ENCODE measurements around the gene REXO4.
"Not testable (repeated sequence)": the region's sequence is repeated elsewhere in the genome, so short reads cannot be mapped to it uniquely, and the experiment has no call there.

REXO4 gene

DNA sequence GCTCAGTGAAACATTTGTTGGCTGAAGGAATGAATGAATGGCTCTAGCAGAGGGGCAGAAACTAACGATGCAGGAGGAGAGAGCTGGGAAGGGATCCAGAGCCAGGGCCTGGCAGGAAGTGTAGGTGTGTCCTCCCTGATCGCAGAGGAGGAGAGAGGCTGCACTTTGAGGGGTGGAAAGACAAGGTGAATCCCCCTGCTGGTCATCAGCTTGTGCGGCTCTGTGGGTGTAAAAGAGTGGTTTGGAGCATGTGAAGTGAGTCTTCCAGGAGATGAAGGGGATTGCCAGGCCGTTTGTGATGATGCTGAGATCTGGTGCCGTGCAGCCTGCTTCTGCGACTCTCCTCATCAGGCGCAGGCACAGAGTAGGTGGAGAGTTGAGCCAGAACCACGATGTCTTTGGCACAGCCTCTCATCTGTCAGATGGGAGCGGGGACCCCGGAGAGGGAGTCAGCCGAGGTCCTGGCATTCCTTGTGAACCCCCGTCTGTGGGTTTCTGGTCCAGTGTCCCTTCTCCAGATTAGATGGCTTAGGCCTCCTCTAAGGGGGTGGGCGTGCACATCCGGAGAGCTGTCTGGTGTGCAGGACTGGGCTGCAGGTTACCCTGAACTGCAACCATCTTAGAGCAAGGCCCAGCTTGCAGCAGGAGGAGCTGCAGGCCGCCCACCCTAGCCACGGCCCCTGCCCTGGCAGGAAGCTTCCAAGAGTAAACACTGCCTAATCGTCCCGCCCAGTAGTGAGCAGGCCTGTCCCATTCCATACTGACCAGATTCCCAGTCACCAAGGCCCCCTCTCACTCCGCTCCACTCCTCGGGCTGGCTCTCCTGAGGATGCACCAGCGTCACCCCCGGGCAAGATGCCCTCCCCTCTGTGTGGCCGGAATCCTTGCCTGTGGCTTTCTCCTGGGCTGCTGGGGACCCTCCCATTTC is 4.1 kb upstream of the REXO4 start, which contains the start of gene ADAMTS13:
Gene ADAMTS13 (plus strand): TSS at position 753 of the 928 bp plus-strand sequence. CDS start 77 bp downstream, at position 830.
- no peak for DNase-seq (ENCODE audit: low read depth, low spot score)

DNA sequence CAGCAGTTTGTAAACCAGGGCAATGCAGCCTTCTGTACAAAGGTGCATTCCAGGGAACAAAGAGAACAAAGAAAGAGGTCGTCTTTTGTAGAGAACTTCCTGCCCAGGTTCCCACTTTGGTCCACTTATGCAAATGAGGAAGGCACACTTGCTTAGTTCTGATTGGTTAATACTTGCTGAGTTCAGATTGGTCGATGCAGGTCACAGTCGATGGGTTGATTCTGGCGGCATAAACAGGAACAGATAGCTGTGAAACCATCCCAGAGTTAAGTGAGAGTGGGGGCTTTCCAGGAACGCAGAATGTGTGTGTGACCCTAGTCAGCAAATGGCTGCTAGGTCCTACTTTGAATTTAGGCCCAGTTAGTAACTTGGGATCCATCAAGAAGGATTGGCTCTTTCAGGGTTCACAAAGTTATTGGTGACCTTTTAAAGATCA is 2.6 kb upstream of the REXO4 start:
- no peak for DNase-seq (ENCODE audit: low read depth, low spot score)

DNA sequence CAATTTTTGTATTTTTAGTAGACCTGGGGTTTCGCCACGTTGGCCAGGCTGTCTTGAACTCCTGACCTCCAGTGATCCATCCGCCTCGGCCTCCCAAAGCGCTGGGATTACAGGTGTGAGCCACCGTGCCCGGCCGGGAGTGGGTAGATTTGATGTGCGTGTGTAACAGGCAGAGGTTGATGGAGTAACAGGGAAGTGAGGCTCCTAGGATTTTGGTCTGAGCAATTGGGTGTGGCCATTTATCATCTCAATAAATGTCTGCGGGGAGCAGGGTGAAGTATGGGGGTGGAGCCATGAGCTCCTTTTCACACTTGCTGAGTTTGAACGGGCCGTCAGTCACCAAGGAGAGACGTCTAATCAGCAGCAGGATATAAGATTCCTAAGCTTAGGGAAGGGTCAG is 1.2 kb upstream of the REXO4 start:
- no peak for DNase-seq (ENCODE audit: low read depth, low spot score)

DNA sequence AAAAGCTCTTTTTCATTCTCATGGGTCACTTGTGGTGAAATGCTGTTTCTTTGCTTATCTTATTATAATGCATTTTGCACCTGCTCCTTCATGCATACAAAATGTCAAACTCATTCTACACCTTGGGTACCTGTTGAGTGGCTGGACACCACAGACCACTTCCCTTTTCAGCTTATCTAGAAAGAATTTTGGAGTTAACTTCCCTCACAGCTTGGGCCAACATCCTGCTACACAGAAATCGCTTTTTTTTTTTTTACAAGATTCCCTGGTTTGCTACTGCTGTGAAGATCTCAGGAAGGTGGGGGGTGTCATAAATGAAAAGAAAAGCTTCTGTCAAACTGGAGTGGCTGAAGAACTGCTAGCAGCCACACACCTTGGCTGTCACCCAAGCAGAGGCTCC is 2.6 kb downstream of the REXO4 start:
- no peak for DNase-seq (ENCODE audit: low read depth, low spot score)

DNA sequence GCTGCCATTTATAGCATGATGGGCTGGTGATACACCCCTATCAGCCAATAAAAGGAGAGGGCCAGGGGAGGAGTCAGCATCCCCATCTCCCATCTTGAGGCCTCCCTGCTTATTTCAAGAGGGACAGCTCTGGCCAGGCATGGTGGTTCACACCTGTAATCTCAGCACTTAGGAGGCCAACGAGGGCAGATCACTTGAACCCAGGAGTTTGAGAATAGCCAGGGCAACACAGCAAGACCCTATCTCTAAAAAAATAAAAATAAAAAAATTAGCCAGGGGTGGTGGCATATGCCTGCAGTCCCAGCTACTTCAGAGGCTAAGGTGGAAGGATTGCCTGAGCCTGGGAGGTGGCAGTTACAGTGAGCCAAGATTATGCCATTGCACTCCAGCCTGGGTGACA is 9.8 kb downstream of the REXO4 start:
- no peak for DNase-seq (ENCODE audit: low read depth, low spot score)

DNA sequence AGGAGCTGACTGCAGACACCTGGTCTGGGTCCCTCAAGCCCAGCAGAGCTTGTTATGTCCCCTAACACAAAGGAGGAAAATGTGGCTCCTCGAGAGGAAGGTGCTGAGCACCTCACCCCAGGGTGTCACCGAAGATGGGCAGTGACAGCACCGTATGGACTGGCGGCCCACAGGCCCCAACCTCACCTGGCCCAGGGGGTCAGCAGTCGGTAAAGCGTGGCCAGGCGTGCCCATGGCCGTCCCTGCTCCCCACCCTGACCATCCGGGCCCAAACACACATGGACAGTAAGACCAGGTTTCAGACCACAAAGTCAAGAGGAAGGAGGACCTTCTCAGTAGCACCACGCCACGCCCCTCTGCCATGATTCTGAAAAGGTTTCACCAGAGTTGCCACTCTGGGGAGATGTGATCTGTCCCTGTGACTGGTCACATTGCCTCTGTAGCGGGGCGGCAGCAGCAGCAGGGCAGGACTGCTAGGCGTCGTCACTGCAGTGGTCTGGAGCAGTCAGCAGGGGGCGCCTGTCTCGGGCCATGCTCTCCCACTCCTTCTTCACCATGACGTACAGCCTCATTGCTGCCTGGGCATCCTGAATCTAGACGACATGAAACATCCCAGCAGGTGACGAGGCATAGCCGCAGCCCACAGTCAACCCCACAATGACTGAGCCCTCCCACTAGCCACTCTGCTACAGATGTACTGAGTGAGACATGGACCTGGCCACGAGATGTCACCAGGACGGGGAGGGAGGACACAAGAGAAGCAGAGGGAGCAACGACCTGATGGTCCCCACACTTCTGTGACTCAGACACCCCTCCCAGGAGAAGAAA is 11.1 kb downstream of the REXO4 start:
- DNase-seq (ENCODE audit: low read depth, low spot score) = peak; percentile 29

DNA sequence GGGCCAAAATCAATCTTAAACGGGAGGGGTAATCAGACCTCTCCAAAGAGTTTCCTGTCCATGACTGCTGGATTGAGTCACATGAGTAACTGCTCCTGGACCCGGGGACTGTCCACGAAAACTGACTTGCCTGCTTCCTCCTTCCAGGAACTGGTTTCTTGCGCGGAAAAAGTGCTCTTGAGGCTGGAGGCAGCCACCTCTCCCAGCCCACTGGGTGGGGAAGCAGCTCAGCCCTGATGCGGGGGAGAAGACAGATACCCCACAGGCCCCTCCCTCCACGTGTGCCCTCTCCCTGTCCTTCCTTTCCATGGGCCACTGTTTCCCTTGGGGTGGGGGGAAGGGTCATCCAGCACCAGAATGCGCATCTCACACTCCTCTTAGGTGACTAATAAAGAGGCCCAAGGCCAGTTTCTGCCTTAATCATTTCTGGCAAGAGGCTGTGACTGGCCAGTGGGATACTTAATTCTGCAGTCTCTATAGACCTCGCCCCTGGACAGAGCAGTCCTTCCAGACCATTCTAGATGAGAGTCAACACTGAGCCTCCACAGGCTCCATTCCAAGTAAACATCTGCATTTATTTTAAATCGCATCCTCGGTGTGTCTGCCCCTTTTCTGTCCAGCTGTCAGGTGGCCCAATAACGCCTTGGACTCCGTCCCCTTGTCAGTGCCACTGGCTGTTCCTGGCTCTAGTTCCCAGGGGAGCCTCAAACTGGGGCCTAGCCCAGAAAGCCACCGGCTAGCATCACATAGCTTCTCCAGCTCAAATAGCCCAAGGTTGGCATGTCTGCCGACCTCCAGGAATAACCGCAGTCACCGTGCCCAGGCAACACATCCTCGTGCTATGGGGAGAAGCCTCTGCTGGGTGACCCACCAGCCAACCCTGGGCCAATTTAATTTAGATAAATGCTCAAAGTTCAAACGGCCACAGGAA is 12.0 kb downstream of the REXO4 start:
- no peak for DNase-seq (ENCODE audit: low read depth, low spot score)

DNA sequence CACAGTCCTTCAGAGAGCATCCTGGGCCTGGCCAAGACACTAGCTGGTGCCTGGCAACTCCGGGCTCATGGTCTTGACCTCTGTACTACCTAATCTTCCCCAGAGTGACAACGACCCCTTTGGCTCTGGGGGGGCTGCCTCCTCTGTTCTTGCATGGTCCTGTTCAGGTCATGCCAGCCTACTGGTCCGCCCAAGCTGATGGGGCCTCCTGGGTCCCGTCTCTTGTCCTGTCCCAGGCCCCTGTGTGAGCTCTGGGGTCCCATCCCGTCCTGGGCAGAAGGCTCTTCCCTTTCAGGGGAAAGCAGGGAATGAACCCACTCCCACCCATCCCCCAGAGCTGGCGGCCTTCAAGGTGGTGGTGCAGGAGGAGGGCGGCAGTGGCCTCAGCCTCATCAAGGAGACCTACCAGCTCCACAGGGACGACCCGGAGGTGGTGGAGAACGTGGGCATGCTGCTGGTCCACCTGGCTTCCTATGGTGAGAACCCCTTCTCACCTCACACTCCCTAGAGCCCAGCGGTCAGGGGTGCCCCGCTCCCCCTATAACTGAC is 13.3 kb downstream of the REXO4 start:
- no peak for DNase-seq (ENCODE audit: low read depth, low spot score)

DNA sequence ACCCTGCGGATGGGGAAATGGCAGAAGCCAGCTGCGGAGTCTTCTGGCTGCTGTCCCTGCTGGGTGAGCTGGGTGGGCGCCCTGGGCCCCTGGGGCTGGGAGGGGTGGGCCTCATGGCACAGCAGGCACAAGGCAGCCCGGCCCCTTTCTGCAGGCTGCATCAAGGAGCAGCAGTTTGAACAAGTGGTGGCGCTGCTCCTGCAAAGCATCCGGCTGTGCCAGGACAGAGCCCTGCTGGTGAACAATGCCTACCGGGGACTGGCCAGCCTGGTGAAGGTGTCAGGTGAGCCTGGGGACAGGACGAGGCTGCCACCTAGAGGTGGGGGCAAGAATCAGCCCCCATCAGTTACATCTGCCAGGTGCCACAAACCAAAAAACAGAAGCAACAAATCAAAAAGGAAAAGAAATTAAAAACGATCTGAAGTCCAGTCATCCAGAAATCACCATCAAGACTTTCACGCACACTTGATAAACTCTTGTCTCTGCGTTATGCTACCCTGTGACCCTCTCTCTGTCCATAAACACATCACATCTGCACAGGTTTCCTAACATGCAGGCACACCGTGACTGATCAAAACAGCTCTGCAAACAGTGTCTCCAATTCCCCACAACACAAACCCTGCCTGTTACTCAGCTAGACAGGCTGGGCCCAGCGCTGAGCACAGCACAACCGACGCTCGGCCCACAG is 13.9 kb downstream of the REXO4 start:
- DNase-seq (ENCODE audit: low read depth, low spot score) = no peak

DNA sequence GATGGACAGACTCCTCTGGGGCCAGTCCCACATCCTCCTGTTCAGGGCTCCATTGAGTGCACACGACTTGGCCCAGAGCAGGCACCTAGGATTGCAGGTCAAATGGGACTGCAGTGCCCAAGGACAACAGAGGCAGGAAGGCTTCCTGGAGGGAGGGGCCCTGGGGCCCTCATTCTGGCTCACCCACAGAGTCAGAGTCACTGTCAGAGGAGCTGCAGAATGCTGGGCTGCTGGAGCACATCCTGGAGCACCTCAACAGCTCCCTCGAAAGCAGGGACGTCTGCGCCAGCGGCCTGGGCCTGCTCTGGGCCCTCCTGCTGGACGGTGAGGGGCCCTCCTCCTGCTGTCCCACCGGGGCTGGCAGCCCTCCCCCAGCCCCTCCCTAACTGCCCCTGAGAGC is 15.1 kb downstream of the REXO4 start:
- DNase-seq (ENCODE audit: low read depth, low spot score) = no peak

DNA sequence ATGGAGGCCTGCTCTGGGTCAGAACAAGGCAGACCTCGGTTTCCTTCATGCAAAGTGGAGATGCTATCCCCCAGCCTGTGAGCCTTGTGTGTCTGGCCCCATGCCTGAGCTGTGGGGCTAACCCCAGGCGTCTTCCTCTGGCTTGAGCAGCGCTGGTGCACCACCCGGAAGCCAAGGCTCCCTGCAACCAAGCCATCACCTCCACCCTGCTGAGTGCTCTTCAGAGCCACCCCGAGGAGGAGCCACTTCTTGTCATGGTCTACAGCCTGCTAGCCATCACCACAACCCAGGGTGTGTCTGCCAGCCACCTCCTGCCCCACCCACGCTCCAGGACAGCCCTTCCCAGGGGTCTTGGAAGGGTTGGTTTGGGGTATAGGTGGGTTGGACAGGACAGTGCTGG is 16.2 kb downstream of the REXO4 start:
- no peak for DNase-seq (ENCODE audit: low read depth, low spot score)

DNA sequence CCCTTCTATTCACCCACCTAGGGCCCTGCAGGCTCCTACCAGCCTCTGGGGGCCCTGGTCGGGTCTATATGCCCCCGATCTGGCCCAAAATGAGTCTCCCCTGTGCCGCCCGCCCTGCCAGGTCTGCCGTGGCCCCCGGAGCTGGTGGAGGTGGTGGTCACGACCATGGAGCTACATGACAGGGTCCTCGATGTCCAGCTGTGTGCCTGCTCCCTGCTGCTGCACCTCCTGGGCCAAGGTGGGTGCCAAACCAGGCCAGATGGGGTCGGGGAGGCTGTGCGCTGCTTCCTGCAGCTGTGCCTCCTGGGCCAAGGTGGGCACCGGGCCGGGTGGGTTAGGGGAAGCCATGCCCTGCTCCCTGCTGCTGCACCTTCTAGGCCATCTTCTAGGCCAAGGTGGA is 17.5 kb downstream of the REXO4 start:
- DNase-seq (ENCODE audit: low read depth, low spot score) = no peak

DNA sequence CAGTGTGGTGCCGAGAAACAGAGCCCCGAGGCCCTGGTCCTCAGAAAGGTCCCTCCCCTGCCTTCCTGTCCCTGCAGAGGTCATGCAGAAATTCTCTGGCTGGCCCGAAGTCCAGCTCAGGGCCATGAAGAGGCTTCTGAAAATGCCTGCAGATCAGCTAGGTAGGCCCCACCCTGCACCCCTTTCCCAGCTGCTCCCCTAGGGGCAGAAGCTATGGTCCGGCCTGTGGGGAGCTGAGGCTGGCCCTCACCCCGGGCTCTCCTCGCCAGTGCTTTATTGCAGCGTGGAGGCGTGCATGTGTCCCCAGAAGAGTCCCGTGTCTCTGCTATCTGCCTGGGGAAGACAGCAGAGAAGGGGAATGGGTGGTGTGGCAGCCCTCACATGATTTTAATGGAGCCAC is 19.9 kb downstream of the REXO4 start:
- no peak for DNase-seq (ENCODE audit: low read depth, low spot score)

DNA sequence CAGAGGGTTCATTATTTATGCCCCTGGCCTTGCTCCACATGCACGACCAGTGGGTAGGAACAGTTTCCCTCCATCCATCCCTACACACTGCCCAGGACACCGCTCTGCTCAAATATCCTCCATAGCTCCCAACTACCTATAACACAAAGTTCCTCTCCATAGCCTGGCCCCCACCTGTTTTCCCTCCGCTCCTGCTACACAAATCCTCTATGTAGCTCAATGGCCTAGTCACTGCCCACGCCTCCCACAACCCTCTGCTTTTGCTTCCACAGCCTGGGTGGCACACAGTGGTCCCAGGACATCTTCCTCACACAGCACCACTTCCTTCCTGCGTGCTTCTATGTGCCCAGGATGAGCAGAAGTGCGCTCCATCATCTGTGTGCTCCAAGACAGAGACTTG is 20.4 kb downstream of the REXO4 start:
- DNase-seq (ENCODE audit: low read depth, low spot score) = no peak

DNA sequence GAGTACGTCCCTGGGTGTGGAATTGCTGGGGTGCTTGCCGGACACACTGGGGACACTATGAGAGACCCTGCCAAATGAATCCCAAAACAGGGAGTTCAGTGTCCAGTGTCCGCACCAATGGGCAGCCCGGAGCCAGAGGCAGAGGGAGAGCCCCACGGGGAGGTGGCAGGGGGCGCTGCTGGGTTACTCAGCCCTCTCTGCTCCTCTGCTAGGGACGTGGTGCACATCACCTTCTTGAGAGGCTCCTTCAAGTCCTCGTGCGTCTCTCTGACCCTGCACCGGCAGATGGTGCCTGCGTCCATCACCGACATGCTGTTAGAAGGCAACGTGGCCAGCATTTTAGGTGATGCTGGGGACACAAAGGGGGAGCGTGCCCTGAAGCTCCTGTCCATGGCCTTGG is 20.9 kb downstream of the REXO4 start:
- DNase-seq (ENCODE audit: low read depth, low spot score) = no peak

DNA sequence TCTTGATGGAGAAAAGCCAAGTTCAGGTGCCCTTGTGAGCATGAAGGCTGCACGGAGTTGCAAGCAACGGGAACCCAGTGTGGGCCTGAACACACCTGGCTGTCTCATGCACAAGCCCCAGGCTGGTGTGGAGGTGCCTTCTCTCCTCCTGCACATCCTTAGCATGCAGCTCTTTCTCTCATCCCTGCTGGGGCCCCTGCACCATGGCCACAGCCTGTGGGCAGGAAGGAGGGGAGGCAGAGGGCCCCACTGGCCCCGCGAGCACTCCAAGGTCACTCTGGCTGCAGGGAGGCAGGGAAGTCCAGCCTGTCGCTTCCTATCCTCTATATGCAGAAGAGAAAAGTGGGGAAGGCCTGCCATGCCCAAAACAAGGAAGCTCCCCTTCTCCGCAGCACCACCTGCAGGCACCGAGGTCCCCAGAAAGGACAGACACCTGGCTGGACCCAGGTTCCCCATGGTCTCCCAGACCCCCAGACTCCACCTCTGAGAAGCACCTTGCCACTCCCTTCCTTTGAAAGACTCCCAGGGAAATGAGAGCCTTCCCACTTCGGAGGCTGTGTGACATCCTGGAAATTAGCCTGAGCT is 23.0 kb downstream of the REXO4 start:
- DNase-seq (ENCODE audit: low read depth, low spot score) = no peak

DNA sequence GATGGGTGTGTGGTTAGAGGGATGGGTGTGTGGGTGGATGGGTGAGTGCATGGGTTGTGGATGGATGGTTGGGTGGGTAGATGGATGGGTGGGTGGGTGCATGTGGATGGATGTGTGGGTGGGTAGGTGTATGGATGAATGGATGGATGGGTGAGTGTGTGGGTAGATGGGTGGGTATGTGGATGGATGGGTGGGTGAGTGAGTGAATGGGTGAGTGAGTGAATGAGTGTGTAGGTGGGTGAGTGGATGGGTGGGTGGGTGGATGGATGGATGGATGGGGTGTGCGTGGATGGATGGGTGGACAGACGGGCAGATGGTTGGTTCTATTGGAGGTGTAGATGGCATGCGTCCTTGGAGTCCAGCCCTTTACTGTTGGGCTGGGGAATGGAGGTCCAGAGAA is 24.4 kb downstream of the REXO4 start:
- DNase-seq (ENCODE audit: low read depth, low spot score) = no peak

DNA sequence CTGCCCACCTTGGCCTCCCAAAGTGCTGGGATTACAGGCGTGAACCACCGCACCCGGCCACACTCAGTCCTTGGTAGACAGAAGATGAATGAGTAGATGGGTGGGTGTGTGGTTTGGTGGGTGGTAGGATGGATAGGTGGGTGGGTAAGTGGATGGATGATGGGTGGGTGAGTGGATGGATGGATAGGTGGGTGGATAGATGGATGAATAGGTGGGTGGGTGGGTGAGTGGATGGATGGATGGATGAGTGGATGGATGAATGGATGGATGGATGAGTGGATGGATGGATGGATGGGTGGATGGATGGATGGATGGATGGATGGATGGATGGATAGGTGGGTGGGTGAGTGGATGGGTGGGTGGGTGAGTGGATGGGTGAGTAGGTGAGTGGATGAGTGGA is 25.5 kb downstream of the REXO4 start:
- not testable (repeated sequence) for DNase-seq (ENCODE audit: low read depth, low spot score)

DNA sequence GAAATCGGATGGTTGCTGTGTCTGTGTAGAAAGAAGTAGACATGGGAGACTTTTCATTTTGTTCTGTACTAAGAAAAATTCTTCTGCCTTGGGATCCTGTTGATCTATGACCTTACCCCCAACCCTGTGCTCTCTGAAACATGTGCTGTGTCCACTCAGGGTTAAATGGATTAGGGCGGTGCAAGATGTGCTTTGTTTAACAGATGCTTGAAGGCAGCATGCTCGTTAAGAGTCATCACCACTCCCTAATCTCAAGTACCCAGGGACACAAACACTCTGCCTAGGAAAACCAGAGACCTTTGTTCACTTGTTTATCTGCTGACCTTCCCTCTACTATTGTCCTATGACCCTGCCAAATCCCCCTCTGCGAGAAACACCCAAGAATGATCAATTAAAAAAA is 26.4 kb downstream of the REXO4 start:
- not testable (repeated sequence) for DNase-seq (ENCODE audit: low read depth, low spot score)

DNA sequence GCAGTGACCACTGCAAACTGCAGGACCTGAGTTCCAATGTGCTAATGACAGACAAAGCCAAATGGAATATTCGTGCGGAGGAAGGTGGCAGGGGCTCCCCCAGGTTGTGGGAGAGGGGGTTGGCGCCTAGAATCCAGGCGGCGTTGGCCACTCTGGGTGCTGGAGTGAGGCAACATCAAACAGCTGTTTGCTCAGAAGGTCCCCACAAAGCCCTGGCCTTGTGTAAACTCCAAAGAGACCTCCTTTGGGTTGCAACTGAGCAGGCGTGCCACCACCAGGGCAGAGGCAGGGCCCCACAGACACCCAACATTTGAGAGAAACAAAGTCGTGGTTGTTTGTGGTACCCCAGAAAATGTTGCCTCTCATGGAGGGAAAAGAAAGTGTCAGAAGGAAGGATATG is 27.1 kb downstream of the REXO4 start:
- no peak for DNase-seq (ENCODE audit: low read depth, low spot score)
